DND-41 (cell line): ENCODE measurements around the gene FLAD1.

ENCODE experiments used
- ATAC-seq: fragments of 200-7000 bp; cut with Tn5 transposase; 3 replicates; pipeline ENCODE4 v1.9.1; 2021; ENCODE audit warnings: low read depth; ENCODE audit not compliant: insufficient read depth
- DNase-seq: peaks from one replicate; pipeline ENCODE4 v3.0.0-alpha.2; 2020
- H2AFZ ChIP-seq: 2 replicates; pipeline ENCODE4 v1.6.0; 2012; ENCODE audit warnings: low read depth, low read length
- H3K27ac ChIP-seq: 2 replicates; pipeline ENCODE4 v1.5.1; 2012; ENCODE audit warnings: low read length, inconsistent platforms
- H3K27me3 ChIP-seq: fragments of 200-600 bp; sonication (generic); 2 replicates; pipeline ENCODE4 v1.6.0; 2012; ENCODE audit warnings: low read length, mild to moderate bottlenecking, inconsistent platforms; ENCODE audit not compliant: insufficient read depth, poor library complexity
- H3K36me3 ChIP-seq: 2 replicates; pipeline ENCODE4 v1.5.1; 2012; ENCODE audit warnings: low read length, inconsistent platforms; ENCODE audit not compliant: insufficient read depth
- H3K4me1 ChIP-seq: 2 replicates; pipeline ENCODE4 v1.5.1; 2012; ENCODE audit warnings: mild to moderate bottlenecking, low read length; ENCODE audit not compliant: insufficient read depth
- H3K4me2 ChIP-seq: 2 replicates; pipeline ENCODE4 v1.6.0; 2012; ENCODE audit warnings: mild to moderate bottlenecking, moderate library complexity, low read length, inconsistent platforms; ENCODE audit not compliant: insufficient read depth
- H3K4me3 ChIP-seq, 2 experiments: fragments of 200-600 bp in 1 of 2; shearing (Covaris generic) in 1 of 2; 2 replicates each; pipeline ENCODE4 v1.5.1; 2012 to 2016; ENCODE audit warnings: inconsistent platforms in 2 of 2, low read length in 2 of 2, mild to moderate bottlenecking in 2 of 2, low read depth in 1 of 2, moderate library complexity in 1 of 2
- H3K79me2 ChIP-seq: 2 replicates; pipeline ENCODE4 v1.6.0; 2012; ENCODE audit warnings: low read length, inconsistent platforms; ENCODE audit not compliant: insufficient read depth
- H3K9ac ChIP-seq: 2 replicates; pipeline ENCODE4 v1.6.0; 2012; ENCODE audit warnings: low read depth, mild to moderate bottlenecking, inconsistent platforms, low read length, moderate library complexity
- H3K9me3 ChIP-seq: 2 replicates; pipeline ENCODE4 v1.5.1; 2012; ENCODE audit warnings: low read length, moderate library complexity, mild to moderate bottlenecking, inconsistent platforms; ENCODE audit not compliant: insufficient read depth, severe bottlenecking
- H4K20me1 ChIP-seq: 2 replicates; pipeline ENCODE4 v1.6.0; 2012; ENCODE audit warnings: low read length; ENCODE audit not compliant: insufficient read depth
- EZH2 ChIP-seq: IDR thresholded peaks from 3 replicates; pipeline ENCODE4 v1.6.1; 2012; ENCODE audit warnings: borderline replicate concordance, low read depth, mild to moderate bottlenecking, moderate library complexity, low read length, inconsistent platforms; ENCODE audit not compliant: severe bottlenecking
- TF ChIP-seq, protein P1 (sequence below): IDR thresholded peaks from 2 replicates; pipeline ENCODE4 v1.5.1; 2012; ENCODE audit warnings: borderline replicate concordance, low read length, moderate library complexity, mild to moderate bottlenecking; ENCODE audit not compliant: poor library complexity, severe bottlenecking; ENCODE audit errors: extremely low read depth

The FLAD1 gene

DNA sequence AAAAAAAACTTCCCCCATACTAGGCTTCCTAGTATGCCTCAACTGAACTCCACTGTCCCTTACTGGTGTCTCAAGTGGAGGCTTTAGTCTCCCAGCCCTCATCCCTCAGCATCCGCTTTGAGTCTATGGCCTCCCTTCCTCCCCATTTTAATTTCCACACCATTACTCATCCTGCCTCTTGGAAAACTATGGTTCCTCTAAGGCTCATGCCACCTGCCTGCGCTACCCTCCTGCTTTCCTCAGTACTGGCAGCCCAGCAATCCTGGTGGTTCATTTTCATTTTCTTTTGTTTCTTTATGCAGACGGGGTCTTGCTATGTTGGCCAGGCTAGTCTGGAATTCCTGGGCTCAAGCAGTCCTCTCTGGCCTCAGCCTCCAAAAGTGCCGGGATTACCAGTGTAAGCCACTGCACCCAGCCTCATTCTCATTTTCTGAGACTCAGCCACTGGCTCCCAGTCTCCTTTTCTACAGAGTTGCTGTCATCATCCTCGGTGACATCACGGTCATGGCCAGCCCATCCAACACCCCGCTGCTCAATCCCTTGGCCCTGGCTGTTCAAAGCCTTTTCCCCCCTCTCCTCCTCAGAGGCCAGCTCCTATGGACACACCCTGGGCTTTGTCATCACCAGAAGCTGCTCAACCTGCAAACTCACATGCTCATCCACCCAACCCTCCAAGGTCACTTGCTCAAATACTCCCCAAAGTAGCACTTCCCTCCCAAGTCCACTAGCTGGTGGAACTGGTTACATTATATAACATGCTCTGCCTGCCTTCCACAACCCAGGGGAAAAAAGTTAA is 44.3 kb upstream of the FLAD1 start:
- Histone ChIP-seq H3K9ac (0 out of 2 replicates have a peak overlapping the region, but pooled peaks have one; percentile 69), H3K4me1 (peaks cover 62% of the 10 kb centered on the region), H4K20me1 (no peaks in the 10 kb centered on the region), H3K4me2 (peak overlapping the region; percentile 87), H3K36me3 (no peaks in the 10 kb centered on the region), H2AFZ (no peak overlapping the region), H3K27ac (no peak overlapping the region), H3K4me3 (no peak overlapping the region), H3K9me3 (no peaks in the 10 kb centered on the region), H3K27me3 (no peaks in the 10 kb centered on the region), H3K79me2 (peaks cover 12% of the 10 kb centered on the region)
- ATAC-seq (no peak), DNase-seq (no peak)
- TF ChIP-seq, protein P1, sequence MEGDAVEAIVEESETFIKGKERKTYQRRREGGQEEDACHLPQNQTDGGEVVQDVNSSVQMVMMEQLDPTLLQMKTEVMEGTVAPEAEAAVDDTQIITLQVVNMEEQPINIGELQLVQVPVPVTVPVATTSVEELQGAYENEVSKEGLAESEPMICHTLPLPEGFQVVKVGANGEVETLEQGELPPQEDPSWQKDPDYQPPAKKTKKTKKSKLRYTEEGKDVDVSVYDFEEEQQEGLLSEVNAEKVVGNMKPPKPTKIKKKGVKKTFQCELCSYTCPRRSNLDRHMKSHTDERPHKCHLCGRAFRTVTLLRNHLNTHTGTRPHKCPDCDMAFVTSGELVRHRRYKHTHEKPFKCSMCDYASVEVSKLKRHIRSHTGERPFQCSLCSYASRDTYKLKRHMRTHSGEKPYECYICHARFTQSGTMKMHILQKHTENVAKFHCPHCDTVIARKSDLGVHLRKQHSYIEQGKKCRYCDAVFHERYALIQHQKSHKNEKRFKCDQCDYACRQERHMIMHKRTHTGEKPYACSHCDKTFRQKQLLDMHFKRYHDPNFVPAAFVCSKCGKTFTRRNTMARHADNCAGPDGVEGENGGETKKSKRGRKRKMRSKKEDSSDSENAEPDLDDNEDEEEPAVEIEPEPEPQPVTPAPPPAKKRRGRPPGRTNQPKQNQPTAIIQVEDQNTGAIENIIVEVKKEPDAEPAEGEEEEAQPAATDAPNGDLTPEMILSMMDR: no peak
- TF ChIP-seq EZH2: no peak

DNA sequence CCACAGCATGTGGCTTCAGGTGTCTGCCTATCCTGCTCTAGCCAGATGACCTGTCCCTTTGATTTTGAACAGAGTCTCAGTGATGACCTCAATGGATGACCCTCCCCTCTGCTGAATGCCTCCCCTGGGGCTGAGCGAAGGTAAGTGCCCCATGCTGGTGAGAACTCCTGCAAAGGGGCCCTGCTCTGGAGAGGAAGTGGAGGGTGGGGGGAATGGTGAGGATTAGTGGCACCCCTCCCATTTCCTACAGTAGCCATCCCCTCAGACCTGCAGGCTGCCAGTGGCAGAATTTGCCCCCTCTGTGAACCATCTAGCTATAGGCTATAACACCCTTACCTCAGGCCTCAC is 43.0 kb upstream of the FLAD1 start:
- Histone ChIP-seq H3K36me3 (peaks cover 7% of the 10 kb centered on the region), H4K20me1 (no peaks in the 10 kb centered on the region; the same call in 1 of the 2 replicates), H2AFZ (no peak overlapping the region), H3K27ac (no peak overlapping the region), H3K4me2 (no peak overlapping the region), H3K9ac (no peak overlapping the region), H3K4me3 (no peak overlapping the region), H3K4me1 (peaks cover 60% of the 10 kb centered on the region), H3K79me2 (peaks cover 10% of the 10 kb centered on the region), H3K27me3 (no peaks in the 10 kb centered on the region), H3K9me3 (no peaks in the 10 kb centered on the region)
- TF ChIP-seq, protein P1: no peak
- TF ChIP-seq EZH2: no peak
- no peak for DNase-seq
- ATAC-seq: no peak

DNA sequence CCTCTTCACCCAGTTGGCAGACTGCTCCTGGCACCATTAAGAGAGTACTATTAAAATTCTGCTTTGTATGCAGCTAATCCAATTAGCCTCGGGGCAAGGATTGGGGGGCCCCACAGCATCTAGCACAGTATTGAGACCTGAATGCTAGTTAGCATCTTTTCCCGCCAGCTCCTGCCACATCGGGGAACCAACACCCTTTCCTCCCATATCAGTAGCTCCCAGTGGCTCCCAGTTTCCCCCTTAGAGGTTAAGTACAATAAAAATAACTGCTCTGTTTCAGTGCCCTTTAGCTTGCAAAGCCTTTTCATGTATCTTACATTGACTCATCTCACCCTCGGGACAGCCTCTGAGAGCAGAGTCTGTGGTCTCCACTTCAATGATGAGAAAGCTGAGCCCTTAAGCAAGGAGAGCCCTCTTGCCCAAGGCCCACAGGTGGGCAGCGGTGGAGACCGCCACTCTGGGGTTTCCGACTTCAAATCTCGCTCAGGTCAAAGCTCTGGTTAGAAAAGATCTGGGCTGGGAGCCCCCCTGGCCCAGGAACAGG is 42.4 kb upstream of the FLAD1 start:
- no peak overlapping the region for H3K4me2 ChIP-seq
- H4K20me1 ChIP-seq: no peaks in the 10 kb centered on the region; the same call in 1 of the 2 replicates
- H2AFZ ChIP-seq: no peak overlapping the region
- no peak overlapping the region for H3K9ac ChIP-seq
- H3K36me3 ChIP-seq: peaks cover 11% of the 10 kb centered on the region
- no peak overlapping the region for H3K27ac ChIP-seq
- DNase-seq: no peak
- no peak overlapping the region for H3K4me3 ChIP-seq
- H3K9me3 ChIP-seq: no peaks in the 10 kb centered on the region
- no peaks in the 10 kb centered on the region for H3K27me3 ChIP-seq
- TF ChIP-seq, protein P1: no peak
- no peak for TF ChIP-seq EZH2
- ATAC-seq: no peak
- H3K4me1 ChIP-seq: peaks cover 54% of the 10 kb centered on the region
- peaks cover 6% of the 10 kb centered on the region for H3K79me2 ChIP-seq
